HepG2 (cell line): ENCODE data around the gene AKAP8L. TPM values are rescaled to one million over a fixed set of nuclear protein-coding genes. Genes with fewer than 3 reads are reported as not detected.

ENCODE experiments used
- MEIS2 ChIP-seq: sonication (generic); formaldehyde crosslinking; IDR thresholded peaks from 2 replicates; pipeline ENCODE4 v1.9.0; 2021; ENCODE audit warnings: mild to moderate bottlenecking, missing genetic modification reagents
- SMAD1 ChIP-seq: sonication (generic); formaldehyde crosslinking; IDR thresholded peaks from 2 replicates; pipeline ENCODE4 v1.4.0; 2020; ENCODE audit warnings: missing genetic modification reagents, low read depth, mild to moderate bottlenecking, borderline replicate concordance
- SPEN ChIP-seq: sonication (generic); formaldehyde crosslinking; IDR thresholded peaks from 2 replicates; pipeline ENCODE4 v1.5.1; 2020; ENCODE audit warnings: low read depth, mild to moderate bottlenecking, missing genetic modification reagents
- ZFP91 ChIP-seq: sonication (generic); formaldehyde crosslinking; IDR thresholded peaks from 2 replicates; pipeline ENCODE4 v1.9.0; 2022; ENCODE audit warnings: missing genetic modification reagents, mild to moderate bottlenecking, borderline replicate concordance
- ZNF205 ChIP-seq: IDR thresholded peaks from 2 replicates; pipeline ENCODE4 v1.6.1; 2018; ENCODE audit warnings: missing biosample characterization, missing genetic modification reagents
- ZNF335 ChIP-seq: sonication (generic); formaldehyde crosslinking; IDR thresholded peaks from 2 replicates; pipeline ENCODE4 v1.4.0; 2020; ENCODE audit warnings: missing genetic modification reagents
- ZNF367 ChIP-seq: sonication (generic); formaldehyde crosslinking; IDR thresholded peaks from 2 replicates; pipeline ENCODE4 v1.4.0; 2020; ENCODE audit warnings: missing genetic modification reagents, borderline replicate concordance
- ZNF44 ChIP-seq: sonication (generic); formaldehyde crosslinking; IDR thresholded peaks from 2 replicates; pipeline ENCODE4 v1.5.1; 2020; ENCODE audit warnings: mild to moderate bottlenecking, missing genetic modification reagents
- ZSCAN21 ChIP-seq: sonication (generic); formaldehyde crosslinking; IDR thresholded peaks from 2 replicates; pipeline ENCODE4 v1.8.0; 2022; ENCODE audit warnings: mild to moderate bottlenecking, missing genetic modification reagents, moderate library complexity, borderline replicate concordance
- polyA plus RNA-seq, 8 experiments: library from polyadenylated mRNA; depleted of rRNA in 3 of 8; stranded (reverse) in 7 of 8; unstranded in 1 of 8; fragments of >200 nt; fragmentation: Illumina TruSeq in 4 of 8; extraction: Trizol in 4 of 8; gene quantifications; 2 replicates each; pipeline versions ENCODE4 v1.2.1 to v1.2.3, GENCODE V29; 2011 to 2016; ENCODE audit warnings: low read depth in 4 of 8, missing spikeins in 1 of 8, mixed read lengths in 1 of 8; ENCODE audit not compliant: insufficient read depth in 1 of 8
- total RNA-seq, 5 experiments: library from RNA; depleted of rRNA; stranded (reverse); fragments of >200 nt; fragmentation: Illumina TruSeq; extraction: Trizol; gene quantifications; 2 replicates each; pipeline ENCODE4 v1.2.3, GENCODE V29; 2016; ENCODE audit warnings: low read depth in 1 of 5
- TF ChIP-seq, protein P1 (sequence below), 2 experiments: fragments of 450-650 bp in 1 of 2; sonication (generic) in 1 of 2; formaldehyde crosslinking in 1 of 2; IDR thresholded peaks; 2 replicates each; pipeline versions ENCODE4 v1.6.1 to v1.8.0; 2016 to 2022; ENCODE audit warnings: antibody characterized with exemption in 1 of 2, mild to moderate bottlenecking in 1 of 2, missing genetic modification reagents in 1 of 2
- TF ChIP-seq, protein P2 (sequence below): sonication (generic); formaldehyde crosslinking; IDR thresholded peaks from 2 replicates; pipeline ENCODE4 v1.8.1; 2023; ENCODE audit warnings: mild to moderate bottlenecking, inconsistent platforms, moderate library complexity, missing genetic modification reagents, borderline replicate concordance
- TF ChIP-seq, protein P3 (sequence below): sonication (generic); formaldehyde crosslinking; IDR thresholded peaks from 2 replicates; pipeline ENCODE4 v1.5.1; 2020; ENCODE audit warnings: mild to moderate bottlenecking, missing genetic modification reagents, borderline replicate concordance

The AKAP8L gene
- total and polyA plus RNA-seq, 2 of the 13 experiments (the other 11 are each of a cell fraction or from before 2014, with no cell fraction given) = 48.2 to 49.6 TPM

- TF ChIP-seq, protein P1, sequence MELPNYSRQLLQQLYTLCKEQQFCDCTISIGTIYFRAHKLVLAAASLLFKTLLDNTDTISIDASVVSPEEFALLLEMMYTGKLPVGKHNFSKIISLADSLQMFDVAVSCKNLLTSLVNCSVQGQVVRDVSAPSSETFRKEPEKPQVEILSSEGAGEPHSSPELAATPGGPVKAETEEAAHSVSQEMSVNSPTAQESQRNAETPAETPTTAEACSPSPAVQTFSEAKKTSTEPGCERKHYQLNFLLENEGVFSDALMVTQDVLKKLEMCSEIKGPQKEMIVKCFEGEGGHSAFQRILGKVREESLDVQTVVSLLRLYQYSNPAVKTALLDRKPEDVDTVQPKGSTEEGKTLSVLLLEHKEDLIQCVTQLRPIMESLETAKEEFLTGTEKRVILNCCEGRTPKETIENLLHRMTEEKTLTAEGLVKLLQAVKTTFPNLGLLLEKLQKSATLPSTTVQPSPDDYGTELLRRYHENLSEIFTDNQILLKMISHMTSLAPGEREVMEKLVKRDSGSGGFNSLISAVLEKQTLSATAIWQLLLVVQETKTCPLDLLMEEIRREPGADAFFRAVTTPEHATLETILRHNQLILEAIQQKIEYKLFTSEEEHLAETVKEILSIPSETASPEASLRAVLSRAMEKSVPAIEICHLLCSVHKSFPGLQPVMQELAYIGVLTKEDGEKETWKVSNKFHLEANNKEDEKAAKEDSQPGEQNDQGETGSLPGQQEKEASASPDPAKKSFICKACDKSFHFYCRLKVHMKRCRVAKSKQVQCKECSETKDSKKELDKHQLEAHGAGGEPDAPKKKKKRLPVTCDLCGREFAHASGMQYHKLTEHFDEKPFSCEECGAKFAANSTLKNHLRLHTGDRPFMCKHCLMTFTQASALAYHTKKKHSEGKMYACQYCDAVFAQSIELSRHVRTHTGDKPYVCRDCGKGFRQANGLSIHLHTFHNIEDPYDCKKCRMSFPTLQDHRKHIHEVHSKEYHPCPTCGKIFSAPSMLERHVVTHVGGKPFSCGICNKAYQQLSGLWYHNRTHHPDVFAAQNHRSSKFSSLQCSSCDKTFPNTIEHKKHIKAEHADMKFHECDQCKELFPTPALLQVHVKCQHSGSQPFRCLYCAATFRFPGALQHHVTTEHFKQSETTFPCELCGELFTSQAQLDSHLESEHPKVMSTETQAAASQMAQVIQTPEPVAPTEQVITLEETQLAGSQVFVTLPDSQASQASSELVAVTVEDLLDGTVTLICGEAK (IDR thresholded peaks at IDR 0.05) = no peak
- TF ChIP-seq, protein P1 (CRISPR knock-in tag; IDR thresholded peaks at IDR 0.05) = no peak; the same call in 1 of the 2 replicates
- TF ChIP-seq SPEN (peak; percentile 58; the same call in 1 of the 2 replicates), MEIS2 (peak; percentile 66), ZNF44 (no peak), ZNF205 (no peak), SMAD1 (CRISPR knock-in tag) (peak; percentile 51; the same call in 1 of the 2 replicates), ZNF335 (no peak; the same call in 1 of the 2 replicates), ZNF367 (CRISPR knock-in tag) (0 out of 2 replicates have a peak, but pooled peaks have one; percentile 75), ZFP91 (CRISPR knock-in tag) (peak; percentile 90; the same call in 1 of the 2 replicates), ZSCAN21 (CRISPR knock-in tag) (peak; percentile 76; the same call in 1 of the 2 replicates)
- TF ChIP-seq, protein P2, sequence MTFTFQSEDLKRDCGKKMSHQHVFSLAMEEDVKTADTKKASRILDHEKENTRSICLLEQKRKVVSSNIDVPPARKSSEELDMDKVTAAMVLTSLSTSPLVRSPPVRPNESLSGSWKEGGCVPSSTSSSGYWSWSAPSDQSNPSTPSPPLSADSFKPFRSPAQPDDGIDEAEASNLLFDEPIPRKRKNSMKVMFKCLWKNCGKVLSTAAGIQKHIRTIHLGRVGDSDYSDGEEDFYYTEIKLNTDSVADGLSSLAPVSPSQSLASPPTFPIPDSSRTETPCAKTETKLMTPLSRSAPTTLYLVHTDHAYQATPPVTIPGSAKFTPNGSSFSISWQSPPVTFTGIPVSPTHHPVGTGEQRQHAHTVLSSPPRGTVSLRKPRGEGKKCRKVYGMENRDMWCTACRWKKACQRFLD (CRISPR knock-in tag) = peak; percentile 44; the same call in 1 of the 2 replicates
- TF ChIP-seq, protein P3, sequence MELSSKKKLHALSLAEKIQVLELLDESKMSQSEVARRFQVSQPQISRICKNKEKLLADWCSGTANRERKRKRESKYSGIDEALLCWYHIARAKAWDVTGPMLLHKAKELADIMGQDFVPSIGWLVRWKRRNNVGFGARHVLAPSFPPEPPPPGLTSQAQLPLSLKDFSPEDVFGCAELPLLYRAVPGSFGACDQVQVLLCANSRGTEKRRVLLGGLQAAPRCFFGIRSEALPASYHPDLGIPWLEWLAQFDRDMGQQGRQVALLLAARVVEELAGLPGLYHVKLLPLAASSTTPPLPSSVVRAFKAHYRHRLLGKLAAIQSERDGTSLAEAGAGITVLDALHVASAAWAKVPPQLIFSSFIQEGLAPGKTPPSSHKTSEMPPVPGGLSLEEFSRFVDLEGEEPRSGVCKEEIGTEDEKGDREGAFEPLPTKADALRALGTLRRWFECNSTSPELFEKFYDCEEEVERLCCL = no peak
Observed at GRCh38 chr19:15418579-15419412, at the start of gene AKAP8L (continued).
